PFSK-1 (cell line): ENCODE data around the gene WNT3.

Experiments
- FOXP2 ChIP-seq: optimal IDR thresholded peaks from 2 replicates; pipeline ENCODE3; 2011; ENCODE audit warnings: borderline replicate concordance, control low read depth, inconsistent platforms; ENCODE audit not compliant: insufficient read depth; ENCODE audit errors: extremely low read length, extremely low read depth
- POLR2AphosphoS5 ChIP-seq: IDR thresholded peaks from 2 replicates; pipeline ENCODE4 v1.6.1; 2012; ENCODE audit warnings: low read depth, mild to moderate bottlenecking, control low read depth, low read length, moderate library complexity
- REST ChIP-seq, 2 experiments: IDR thresholded peaks; 2 replicates each; pipeline versions ENCODE4 v1.6.1 to v1.8.0; 2011 to 2012; ENCODE audit warnings: low read depth in 2 of 2, low read length in 2 of 2, control low read depth in 1 of 2, inconsistent platforms in 1 of 2, mild to moderate bottlenecking in 1 of 2, moderate library complexity in 1 of 2; ENCODE audit not compliant: insufficient read depth in 1 of 2
- SIN3A ChIP-seq: IDR thresholded peaks from 2 replicates; pipeline ENCODE4 v1.6.1; 2012; ENCODE audit warnings: mild to moderate bottlenecking, low read length, moderate library complexity, borderline replicate concordance; ENCODE audit not compliant: insufficient read depth
- TAF1 ChIP-seq: IDR thresholded peaks from 2 replicates; pipeline ENCODE4 v1.6.1; 2012; ENCODE audit warnings: low read length, control low read depth, borderline replicate concordance; ENCODE audit not compliant: insufficient read depth

Gene WNT3

GRCh38 chr17:46836500-46836899, 18.0 kb upstream of the WNT3 start:
- no peak for TF ChIP-seq POLR2AphosphoS5
- TF ChIP-seq REST (IDR thresholded peaks at IDR 0.05; ENCODE audit: insufficient read depth in 1 of 2, low read depth in 2 of 2, low read length in 2 of 2), result no peak
- TF ChIP-seq SIN3A, result no peak
- TF ChIP-seq FOXP2, result no peak
- TF ChIP-seq TAF1, result no peak

GRCh38 chr17:46834846-46835245, 16.4 kb upstream of the WNT3 start:
- TF ChIP-seq POLR2AphosphoS5, result no peak

GRCh38 chr17:46833840-46834208, 15.3 kb upstream of the WNT3 start:
- TF ChIP-seq TAF1, result no peak
- TF ChIP-seq POLR2AphosphoS5, result no peak
- TF ChIP-seq FOXP2, result no peak
- TF ChIP-seq SIN3A, result no peak
- no peak for TF ChIP-seq REST (IDR thresholded peaks at IDR 0.05; ENCODE audit: insufficient read depth in 1 of 2, low read depth in 2 of 2, low read length in 2 of 2)

- TF ChIP-seq FOXP2 (peak; percentile 31), REST (IDR thresholded peaks at IDR 0.05; ENCODE audit: insufficient read depth in 1 of 2, low read depth in 2 of 2, low read length in 2 of 2) (no peak)
These were observed 14.7 kb upstream of the WNT3 start for GRCh38 chr17:46832945-46833839.

- no peak for TF ChIP-seq TAF1
- TF ChIP-seq FOXP2, result no peak
- no peak for TF ChIP-seq SIN3A
- TF ChIP-seq POLR2AphosphoS5, result no peak
- TF ChIP-seq REST (IDR thresholded peaks at IDR 0.05; ENCODE audit: insufficient read depth in 1 of 2, low read depth in 2 of 2, low read length in 2 of 2), result no peak
These were observed 13.9 kb upstream of the WNT3 start for GRCh38 chr17:46832331-46832821.
